Activated B cell treated with CpG ODN at 0.5 μM for 24 hours (primary cell): ENCODE measurements around the gene KRTAP10-1. TPM values are rescaled to one million over a fixed set of nuclear protein-coding genes. Genes with fewer than 3 reads are reported as not detected.
A peak's percentile ranks its signal among the peaks of the same experiment; 100 is the strongest.

Experiments used
- ATAC-seq: fragments of 200-7000 bp; cut with Tn5 transposase; one replicate; pipeline ENCODE4 v1.10.0; 2021; ENCODE audit warnings: low read depth, mild to moderate bottlenecking, moderate library complexity
- CTCF ChIA-PET: fragments of 350-600 bp; sonication (Branson Sonifier 250); formaldehyde crosslinking; loops from one replicate; lab custom pipeline; 2021; ENCODE audit warnings: antibody characterized with exemption; lab: Charles Lee
- POLR2A ChIA-PET: fragments of 350-600 bp; sonication (Branson Sonifier 250); formaldehyde crosslinking; loops from one replicate; lab custom pipeline; 2021; ENCODE audit warnings: antibody characterized with exemption; lab: Charles Lee
- DNase-seq: peaks from one replicate; pipeline ENCODE4 v3.0.0; 2022
- H3K27ac Mint-ChIP-seq: one replicate; pipeline ENCODE4 v1.8.0; 2020; ENCODE audit warnings: mixed read lengths
- H3K27me3 Mint-ChIP-seq: one replicate; pipeline ENCODE4 v1.8.0; 2021; ENCODE audit warnings: mixed read lengths
- H3K36me3 Mint-ChIP-seq: one replicate; pipeline ENCODE4 v1.8.0; 2021; ENCODE audit warnings: low read depth, mixed read lengths
- H3K4me1 Mint-ChIP-seq: one replicate; pipeline ENCODE4 v1.8.0; 2021; ENCODE audit warnings: mixed read lengths
- H3K4me3 Mint-ChIP-seq: one replicate; pipeline ENCODE4 v1.8.0; 2020; ENCODE audit warnings: mild to moderate bottlenecking, mixed read lengths
- H3K9me3 Mint-ChIP-seq: one replicate; pipeline ENCODE4 v1.8.0; 2020; ENCODE audit warnings: mixed read lengths
- intact Hi-C: fragments of 100-400 bp; cut with micrococcal nuclease; formaldehyde crosslinking; loops from one replicate; pipeline ENCODE4 v1.15.1; 2024
- total RNA-seq: library from RNA; stranded (reverse); gene quantifications from 2 replicates; pipeline ENCODE4 v1.2.3, GENCODE V29; 2022
- TF ChIP-seq, protein P1 (sequence below): fragments of 200-600 bp; IDR thresholded peaks from one replicate; pipeline ENCODE4 v1.8.0; 2022; ENCODE audit warnings: antibody characterized with exemption, mild to moderate bottlenecking

KRTAP10-1 gene
- total RNA-seq, 1 donor from 2014 or later, result not detected

DNA sequence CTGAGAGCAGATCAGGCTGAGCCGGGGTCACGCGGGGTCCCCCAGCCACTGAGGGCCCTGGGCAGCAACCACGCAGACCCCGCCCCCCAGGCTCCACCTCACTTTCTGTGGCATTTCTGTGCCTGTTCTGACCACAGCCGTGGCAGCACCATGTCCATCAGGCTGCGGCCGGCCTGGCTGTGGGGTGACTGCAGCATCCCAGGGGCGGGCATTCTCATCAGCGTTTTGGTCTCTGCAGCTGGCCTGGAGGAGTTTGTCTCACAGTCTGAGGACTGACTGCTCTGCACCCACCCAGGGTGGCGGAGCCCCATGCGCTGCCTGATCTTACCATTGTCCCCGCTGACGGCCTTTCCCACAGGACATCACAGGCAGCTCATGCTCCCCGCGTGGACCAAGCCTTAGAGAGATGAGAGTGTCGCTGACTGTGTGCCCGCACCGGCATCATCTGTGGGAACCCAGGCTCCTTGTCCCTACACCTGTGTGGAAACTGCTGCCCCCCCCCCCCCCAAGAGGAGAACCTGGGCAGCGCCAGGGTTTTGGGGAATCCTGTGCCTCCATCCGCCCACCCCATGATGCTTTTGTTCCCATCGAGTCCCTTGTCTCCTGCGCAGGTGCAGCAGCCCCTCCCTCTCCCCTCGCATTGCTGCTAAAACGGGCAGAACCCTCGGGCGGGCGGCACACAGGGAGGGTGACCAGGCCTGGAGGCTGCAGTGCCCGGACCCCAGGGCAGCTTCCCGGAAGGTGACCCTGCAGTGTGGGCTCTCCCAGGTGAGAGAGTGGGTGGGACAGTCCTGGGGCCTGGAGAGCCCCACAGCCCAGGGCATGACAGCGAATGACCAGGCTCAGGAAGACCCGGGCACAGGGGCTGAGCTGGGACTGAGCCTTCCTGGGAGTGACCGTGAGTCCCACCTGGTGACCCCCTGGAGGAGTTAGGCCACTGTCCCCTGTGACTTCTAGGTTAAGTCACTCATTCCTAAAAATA, 1.8 kb downstream of the KRTAP10-1 start:
- TF ChIP-seq, protein P1, sequence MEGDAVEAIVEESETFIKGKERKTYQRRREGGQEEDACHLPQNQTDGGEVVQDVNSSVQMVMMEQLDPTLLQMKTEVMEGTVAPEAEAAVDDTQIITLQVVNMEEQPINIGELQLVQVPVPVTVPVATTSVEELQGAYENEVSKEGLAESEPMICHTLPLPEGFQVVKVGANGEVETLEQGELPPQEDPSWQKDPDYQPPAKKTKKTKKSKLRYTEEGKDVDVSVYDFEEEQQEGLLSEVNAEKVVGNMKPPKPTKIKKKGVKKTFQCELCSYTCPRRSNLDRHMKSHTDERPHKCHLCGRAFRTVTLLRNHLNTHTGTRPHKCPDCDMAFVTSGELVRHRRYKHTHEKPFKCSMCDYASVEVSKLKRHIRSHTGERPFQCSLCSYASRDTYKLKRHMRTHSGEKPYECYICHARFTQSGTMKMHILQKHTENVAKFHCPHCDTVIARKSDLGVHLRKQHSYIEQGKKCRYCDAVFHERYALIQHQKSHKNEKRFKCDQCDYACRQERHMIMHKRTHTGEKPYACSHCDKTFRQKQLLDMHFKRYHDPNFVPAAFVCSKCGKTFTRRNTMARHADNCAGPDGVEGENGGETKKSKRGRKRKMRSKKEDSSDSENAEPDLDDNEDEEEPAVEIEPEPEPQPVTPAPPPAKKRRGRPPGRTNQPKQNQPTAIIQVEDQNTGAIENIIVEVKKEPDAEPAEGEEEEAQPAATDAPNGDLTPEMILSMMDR, result no peak
- no peak overlapping the region for H3K27ac Mint-ChIP-seq
- no peak for ATAC-seq
- ChIA-PET CTCF (no interaction called here), POLR2A (no interaction called here)
- H3K4me1 Mint-ChIP-seq, result no peaks in the 10 kb centered on the region
- no peak for DNase-seq
- no peak overlapping the region for H3K4me3 Mint-ChIP-seq
- H3K36me3 Mint-ChIP-seq, result no peaks in the 10 kb centered on the region
- H3K9me3 Mint-ChIP-seq, result peaks cover 3% of the 10 kb centered on the region
- intact Hi-C loops, result no loop called here
- peaks cover 8% of the 10 kb centered on the region for H3K27me3 Mint-ChIP-seq

GRCh38 chr21:44535963-44536362, 4.0 kb downstream of the KRTAP10-1 start:
- intact Hi-C loops, result no loop called here
- no peak overlapping the region for H3K27ac Mint-ChIP-seq

DNA sequence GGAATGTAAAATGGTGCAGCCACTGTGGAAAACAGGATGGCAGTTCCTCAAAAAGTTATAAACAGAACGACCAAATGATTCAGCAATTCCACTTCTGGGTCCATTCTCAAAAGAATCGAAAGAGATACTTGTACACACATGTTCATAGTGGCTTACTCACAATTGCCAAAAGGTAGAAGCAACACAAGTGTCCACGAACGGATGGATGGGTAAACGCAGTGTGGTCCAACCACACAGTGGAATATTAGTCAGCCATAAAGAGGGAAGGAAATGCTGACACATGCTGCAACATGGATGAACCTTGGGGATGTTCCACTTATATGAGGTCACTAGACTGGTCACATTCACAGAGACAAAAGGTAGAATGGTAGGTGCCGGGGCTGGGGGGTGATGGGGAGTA, 5.3 kb downstream of the KRTAP10-1 start:
- Mint-ChIP-seq H3K9me3 (peaks cover 3% of the 10 kb centered on the region), H3K27ac (no peak overlapping the region), H3K36me3 (no peaks in the 10 kb centered on the region), H3K4me3 (no peak overlapping the region), H3K27me3 (peaks cover 17% of the 10 kb centered on the region), H3K4me1 (no peaks in the 10 kb centered on the region)
- CTCF ChIA-PET, result no interaction called here
- POLR2A ChIA-PET, result no interaction called here
- DNase-seq (no peak), ATAC-seq (no peak)
- TF ChIP-seq, protein P1, result no peak
- intact Hi-C loops, result no loop called here

More at GRCh38 chr21:44535963-44536362, 4.0 kb downstream of the KRTAP10-1 start:
- ChIA-PET POLR2A (no interaction called here), CTCF (no interaction called here)
- no peaks in the 10 kb centered on the region for H3K4me1 Mint-ChIP-seq
- no peak for ATAC-seq
- H3K27me3 Mint-ChIP-seq, result peaks cover 10% of the 10 kb centered on the region
- H3K4me3 Mint-ChIP-seq, result no peak overlapping the region
- TF ChIP-seq, protein P1, result no peak
- no peak for DNase-seq
- H3K36me3 Mint-ChIP-seq, result no peaks in the 10 kb centered on the region
- peaks cover 3% of the 10 kb centered on the region for H3K9me3 Mint-ChIP-seq

GRCh38 chr21:44533891-44534627, 5.9 kb downstream of the KRTAP10-1 start:
- H3K4me3 Mint-ChIP-seq, result no peak overlapping the region
- peaks cover 3% of the 10 kb centered on the region for H3K9me3 Mint-ChIP-seq
- H3K27ac Mint-ChIP-seq, result no peak overlapping the region
- ChIA-PET POLR2A (no interaction called here), CTCF (no interaction called here)
- peaks cover 17% of the 10 kb centered on the region for H3K27me3 Mint-ChIP-seq
- TF ChIP-seq, protein P1, result no peak
- ATAC-seq (no peak), DNase-seq (peak; percentile 3)
- no peaks in the 10 kb centered on the region for H3K4me1 Mint-ChIP-seq
- intact Hi-C loops, result no loop called here
- H3K36me3 Mint-ChIP-seq, result no peaks in the 10 kb centered on the region
